ENCODE measurements around the gene GTSE1. TPM values are rescaled to one million over a fixed set of nuclear protein-coding genes. Genes with fewer than 3 reads are reported as not detected.

GTSE1 gene
- total and polyA plus RNA-seq, 4 donors: 1.0 to 2.3 (median 1.2) TPM

GRCh38 chr22:46303347-46303965 lies 6.8 kb downstream of the GTSE1 start:
- Histone ChIP-seq H3K9me3 (ENCODE audit: control insufficient read depth in 4 of 4, insufficient read depth in 3 of 4, low read length in 3 of 4) (no peaks in the 10 kb centered on the region), H3K9ac (ENCODE audit: insufficient read depth in 1 of 2, low read length in 2 of 2) (no peak overlapping the region), H3K4me1 (ENCODE audit: control insufficient read depth in 5 of 5, insufficient read depth in 5 of 5, low read length in 5 of 5) (peaks cover 0 to 4% (median 0%) of the 10 kb centered on the region in 5 donors), H3K27ac (ENCODE audit: low read depth in 1 of 2, low read length in 1 of 2) (no peak overlapping the region), H3K36me3 (ENCODE audit: control insufficient read depth in 4 of 4, insufficient read depth in 4 of 4, low read length in 4 of 4) (peaks cover 0 to 6% (median 1%) of the 10 kb centered on the region in 4 donors), H3K27me3 (ENCODE audit: control insufficient read depth in 3 of 3, insufficient read depth in 3 of 3, low read length in 2 of 3) (no peaks in the 10 kb centered on the region), H3K4me3 (no peak overlapping the region)
- DNase-seq (no peak), ATAC-seq (ENCODE audit: insufficient read depth, low FRiP score) (no peak)
- WGBS, 2 donors: 95 to 96% methylated on average over 7 of the region's 7 CpGs
- TF ChIP-seq CTCF (IDR thresholded peaks at IDR 0.05; ENCODE audit: control extremely low read depth, extremely low read depth): no peak

- Histone ChIP-seq H3K4me3 (no peak overlapping the region), H3K9ac (ENCODE audit: insufficient read depth in 1 of 2, low read length in 2 of 2) (no peak overlapping the region), H3K27ac (ENCODE audit: low read depth in 1 of 2, low read length in 1 of 2) (no peak overlapping the region), H3K36me3 (ENCODE audit: control insufficient read depth in 4 of 4, insufficient read depth in 4 of 4, low read length in 4 of 4) (peaks cover 0 to 7% (median under 1%) of the 10 kb centered on the region in 4 donors), H3K9me3 (ENCODE audit: control insufficient read depth in 4 of 4, insufficient read depth in 3 of 4, low read length in 3 of 4) (no peaks in the 10 kb centered on the region), H3K27me3 (ENCODE audit: control insufficient read depth in 3 of 3, insufficient read depth in 3 of 3, low read length in 2 of 3) (no peaks in the 10 kb centered on the region), H3K4me1 (ENCODE audit: control insufficient read depth in 5 of 5, insufficient read depth in 5 of 5, low read length in 5 of 5) (no peaks in the 10 kb centered on the region)
- WGBS, 2 donors: 96 to 97% methylated on average over 22 to 23 of the region's 23 CpGs
- ATAC-seq (ENCODE audit: insufficient read depth, low FRiP score): no peak
- TF ChIP-seq CTCF (IDR thresholded peaks at IDR 0.05; ENCODE audit: control extremely low read depth, extremely low read depth): no peak
- DNase-seq: no peak
These were observed 11.8 kb downstream of the GTSE1 start for GRCh38 chr22:46308283-46308988.

- H3K9ac ChIP-seq (ENCODE audit: insufficient read depth in 1 of 2, low read length in 2 of 2): no peak overlapping the region
- H3K36me3 ChIP-seq (ENCODE audit: control insufficient read depth in 4 of 4, insufficient read depth in 4 of 4, low read length in 4 of 4): peaks cover 0 to 7% (median 3%) of the 10 kb centered on the region in 4 donors
- H3K4me3 ChIP-seq: no peak overlapping the region
- H3K27ac ChIP-seq (ENCODE audit: low read depth in 1 of 2, low read length in 1 of 2): no peak overlapping the region
- no peaks in the 10 kb centered on the region for H3K27me3 ChIP-seq (ENCODE audit: control insufficient read depth in 3 of 3, insufficient read depth in 3 of 3, low read length in 2 of 3)
- 96 to 99% methylated on average over 15 of the region's 15 CpGs for WGBS, 2 donors
- no peaks in the 10 kb centered on the region for H3K4me1 ChIP-seq (ENCODE audit: control insufficient read depth in 5 of 5, insufficient read depth in 5 of 5, low read length in 5 of 5)
- no peaks in the 10 kb centered on the region for H3K9me3 ChIP-seq (ENCODE audit: control insufficient read depth in 4 of 4, insufficient read depth in 3 of 4, low read length in 3 of 4)
- ATAC-seq (ENCODE audit: insufficient read depth, low FRiP score) (no peak), DNase-seq (no peak)
- TF ChIP-seq CTCF (IDR thresholded peaks at IDR 0.05; ENCODE audit: control extremely low read depth, extremely low read depth): no peak
These were observed 12.9 kb downstream of the GTSE1 start for GRCh38 chr22:46309526-46310085.
